Left ventricle myocardium inferior (tissue), 1 donor: Measurements from ENCODE around the gene MVK. TPM values are rescaled to one million over a fixed set of nuclear protein-coding genes. Genes with fewer than 3 reads are reported as not detected.

ENCODE experiments used
- DNase-seq: peaks from one replicate; pipeline ENCODE4 v3.0.0-alpha.2; 2020
- H3K27ac ChIP-seq: fragments of 200-600 bp; replicated peaks from 2 replicates; pipeline ENCODE4 v1.8.0; 2021
- H3K27me3 ChIP-seq: fragments of 200-600 bp; 2 replicates; pipeline ENCODE4 v1.8.0; 2021; ENCODE audit warnings: low read depth
- H3K36me3 ChIP-seq: fragments of 200-600 bp; 2 replicates; pipeline ENCODE4 v1.8.0; 2021
- H3K4me1 ChIP-seq: fragments of 200-600 bp; 2 replicates; pipeline ENCODE4 v1.8.0; 2021
- H3K4me3 ChIP-seq: fragments of 200-600 bp; 2 replicates; pipeline ENCODE4 v1.8.0; 2021; ENCODE audit warnings: mild to moderate bottlenecking, moderate library complexity
- H3K9me3 ChIP-seq: fragments of 200-600 bp; replicated peaks from 2 replicates; pipeline ENCODE4 v1.8.0; 2021
- intact Hi-C: fragments of 100-400 bp; cut with micrococcal nuclease; formaldehyde crosslinking; loops from one replicate; pipeline ENCODE4 v1.11.0; 2022
- total RNA-seq: library from RNA; stranded (reverse); fragmentation: NEBNext Ultra II Directional; extraction: Animal tissue kit (Norgen Biotek cat#: 25700); gene quantifications from one replicate; pipeline ENCODE4 v1.2.1, GENCODE V29; 2021
- TF ChIP-seq, protein P1 (sequence below): fragments of 200-600 bp; IDR thresholded peaks from 2 replicates; pipeline ENCODE4 v1.8.0; 2021; ENCODE audit warnings: antibody characterized with exemption, mild to moderate bottlenecking, borderline replicate concordance
- donor health status: DM: no; HTN: yes; CAD: no; lungs with severe emphysema.

MVK gene
- total RNA-seq, 1 donor from 2014 or later, result 8.4 TPM

DNA sequence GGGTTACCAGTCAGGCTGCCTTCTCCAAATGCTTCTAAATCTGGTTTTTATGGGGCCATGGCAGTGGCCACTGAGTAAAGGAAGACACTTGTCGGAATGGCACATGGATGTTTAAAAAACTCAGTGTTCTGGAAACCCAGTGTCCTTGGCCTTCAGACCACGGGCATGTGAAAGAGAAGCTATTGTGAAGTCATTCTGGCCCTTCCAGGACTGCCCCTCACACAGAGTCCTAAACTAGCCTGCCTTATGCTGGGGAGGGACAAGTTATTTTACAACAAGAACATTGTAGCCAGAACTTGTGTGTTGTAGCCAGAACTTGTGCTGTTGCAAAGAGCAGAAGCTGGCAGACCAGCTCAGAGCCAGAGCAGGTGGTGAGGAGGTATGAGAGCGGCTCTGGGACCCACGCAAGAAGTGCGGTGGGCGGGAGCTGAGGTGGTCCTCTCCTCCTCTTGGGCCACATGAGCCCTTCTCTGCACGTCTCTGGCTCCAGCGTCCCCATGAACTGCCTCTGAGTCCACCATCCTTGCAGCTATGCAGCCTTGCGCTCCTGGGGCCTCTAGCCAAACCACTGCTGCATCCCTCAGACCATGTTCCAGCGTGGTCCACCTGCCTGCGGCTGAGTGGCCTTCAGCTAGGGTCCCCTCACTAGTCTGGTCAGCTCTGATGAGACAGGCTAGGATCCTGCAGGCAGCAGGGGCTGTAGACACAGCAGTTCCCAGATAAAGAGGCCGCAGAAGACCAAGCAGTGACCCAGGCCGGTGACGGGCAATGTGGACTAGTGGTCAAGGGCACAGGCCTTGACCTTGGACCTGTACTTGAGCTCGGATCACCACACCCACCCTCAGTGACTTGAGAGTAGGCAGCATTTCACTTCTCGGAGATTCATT, 32.8 kb upstream of the MVK start:
- H3K9me3 ChIP-seq, result no peaks in the 10 kb centered on the region
- DNase-seq, result no peak
- TF ChIP-seq, protein P1, sequence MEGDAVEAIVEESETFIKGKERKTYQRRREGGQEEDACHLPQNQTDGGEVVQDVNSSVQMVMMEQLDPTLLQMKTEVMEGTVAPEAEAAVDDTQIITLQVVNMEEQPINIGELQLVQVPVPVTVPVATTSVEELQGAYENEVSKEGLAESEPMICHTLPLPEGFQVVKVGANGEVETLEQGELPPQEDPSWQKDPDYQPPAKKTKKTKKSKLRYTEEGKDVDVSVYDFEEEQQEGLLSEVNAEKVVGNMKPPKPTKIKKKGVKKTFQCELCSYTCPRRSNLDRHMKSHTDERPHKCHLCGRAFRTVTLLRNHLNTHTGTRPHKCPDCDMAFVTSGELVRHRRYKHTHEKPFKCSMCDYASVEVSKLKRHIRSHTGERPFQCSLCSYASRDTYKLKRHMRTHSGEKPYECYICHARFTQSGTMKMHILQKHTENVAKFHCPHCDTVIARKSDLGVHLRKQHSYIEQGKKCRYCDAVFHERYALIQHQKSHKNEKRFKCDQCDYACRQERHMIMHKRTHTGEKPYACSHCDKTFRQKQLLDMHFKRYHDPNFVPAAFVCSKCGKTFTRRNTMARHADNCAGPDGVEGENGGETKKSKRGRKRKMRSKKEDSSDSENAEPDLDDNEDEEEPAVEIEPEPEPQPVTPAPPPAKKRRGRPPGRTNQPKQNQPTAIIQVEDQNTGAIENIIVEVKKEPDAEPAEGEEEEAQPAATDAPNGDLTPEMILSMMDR, result no peak
- H3K27ac ChIP-seq, result no peak overlapping the region
- peaks cover 11% of the 10 kb centered on the region for H3K4me1 ChIP-seq
- intact Hi-C loops, result no loop called here
- peaks cover 12% of the 10 kb centered on the region for H3K36me3 ChIP-seq
- no peak overlapping the region for H3K4me3 ChIP-seq
- no peaks in the 10 kb centered on the region for H3K27me3 ChIP-seq

DNA sequence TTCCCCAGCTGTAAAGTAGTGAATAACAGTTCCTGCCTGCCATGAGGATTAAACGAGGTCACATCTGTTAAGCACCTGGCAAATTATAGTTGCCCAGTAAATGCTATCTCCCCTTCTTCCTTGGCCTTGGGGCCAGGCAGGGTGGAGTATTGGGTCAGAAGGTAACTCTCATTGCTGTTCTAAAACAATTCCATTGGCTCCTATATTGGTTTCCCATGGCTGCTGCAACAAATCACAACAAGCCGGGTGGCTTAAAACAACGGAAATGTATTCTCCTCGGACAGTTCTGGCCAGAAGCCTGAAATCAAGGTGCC, 32.2 kb upstream of the MVK start:
- H3K27ac ChIP-seq, result no peak overlapping the region
- intact Hi-C loops, result no loop called here
- H3K4me1 ChIP-seq, result peaks cover 11% of the 10 kb centered on the region
- TF ChIP-seq, protein P1, result no peak
- peaks cover 7% of the 10 kb centered on the region for H3K36me3 ChIP-seq
- no peaks in the 10 kb centered on the region for H3K9me3 ChIP-seq
- H3K27me3 ChIP-seq, result peaks cover 2% of the 10 kb centered on the region
- no peak overlapping the region for H3K4me3 ChIP-seq
- no peak for DNase-seq

DNA sequence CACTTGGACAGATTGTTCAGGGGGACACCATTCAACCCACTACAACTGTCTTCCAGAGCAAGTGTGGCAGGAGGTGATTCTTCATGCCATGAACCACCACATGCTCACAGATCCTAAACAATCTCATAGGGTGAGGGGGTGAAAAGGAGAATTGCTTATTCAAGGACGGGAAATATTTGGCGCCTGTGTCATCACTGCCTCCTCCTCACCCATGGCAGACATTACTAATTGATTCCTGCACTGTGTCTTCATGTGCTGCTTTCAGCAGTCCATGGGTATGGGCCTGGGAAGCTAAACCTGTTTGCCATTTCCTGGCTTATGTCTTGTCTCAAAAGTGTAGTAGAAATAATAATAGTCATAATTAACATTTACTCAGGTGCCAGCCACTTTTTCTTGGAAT, 31.6 kb upstream of the MVK start:
- Histone ChIP-seq H3K9me3 (no peaks in the 10 kb centered on the region), H3K36me3 (peaks cover 6% of the 10 kb centered on the region), H3K4me1 (peaks cover 11% of the 10 kb centered on the region), H3K4me3 (no peak overlapping the region), H3K27me3 (peaks cover 5% of the 10 kb centered on the region), H3K27ac (no peak overlapping the region)
- intact Hi-C loops, result no loop called here
- TF ChIP-seq, protein P1, result no peak
- no peak for DNase-seq

DNA sequence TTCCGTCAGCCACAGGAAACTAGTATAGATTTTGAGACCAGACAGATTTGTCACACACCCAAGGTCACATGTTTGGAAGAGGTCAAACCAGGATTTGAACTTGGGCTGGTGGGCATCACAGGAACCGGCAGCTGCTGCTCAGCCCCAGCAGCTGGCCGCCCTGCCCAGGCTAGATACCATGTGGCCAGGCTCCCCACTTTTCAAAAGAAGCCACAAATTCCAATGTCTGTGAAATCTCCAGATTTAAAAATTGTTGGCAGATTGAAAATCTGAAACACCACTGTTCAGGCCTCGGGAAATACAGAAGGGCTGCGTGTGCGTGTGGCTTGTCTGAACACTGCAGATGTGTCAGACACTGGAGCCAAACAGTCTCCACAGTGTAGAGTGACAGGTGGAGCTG, 30.7 kb upstream of the MVK start:
- Histone ChIP-seq H3K4me3 (no peak overlapping the region), H3K27me3 (peaks cover 14% of the 10 kb centered on the region), H3K4me1 (peaks cover 11% of the 10 kb centered on the region), H3K9me3 (no peaks in the 10 kb centered on the region), H3K27ac (no peak overlapping the region), H3K36me3 (no peaks in the 10 kb centered on the region)
- intact Hi-C loops, result no loop called here
- TF ChIP-seq, protein P1, result no peak
- no peak for DNase-seq

DNA sequence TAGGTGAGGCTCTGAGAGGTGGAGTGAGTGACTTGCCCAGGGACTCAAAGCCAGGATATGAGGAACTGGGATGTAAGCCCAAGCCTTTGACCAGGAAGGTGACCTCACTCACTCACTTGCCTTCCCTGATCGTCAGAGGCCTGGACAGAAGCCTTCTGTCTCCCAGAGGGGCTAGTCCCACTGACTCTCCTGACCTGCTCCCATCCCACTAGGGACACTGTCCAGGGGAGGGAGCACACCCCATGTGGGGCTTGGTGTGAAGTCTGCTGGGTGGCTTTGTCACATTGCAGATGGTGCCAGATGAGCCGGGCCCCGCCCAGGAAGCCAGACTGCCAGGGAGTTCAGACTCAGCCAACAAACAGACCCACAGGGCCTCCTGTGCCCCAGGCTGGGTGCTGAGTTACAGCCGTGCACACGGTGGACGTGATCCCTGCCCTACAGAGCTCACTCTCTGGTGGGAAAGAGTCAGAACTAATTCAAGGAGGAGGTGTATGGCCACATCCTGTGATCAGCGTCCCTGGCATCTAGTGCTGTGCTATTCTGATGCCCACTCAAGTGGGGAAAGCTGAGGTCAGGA, 28.6 kb upstream of the MVK start:
- no peak for DNase-seq

More for the DNA sequence above, 28.6 kb upstream of the MVK start:
- peaks cover 11% of the 10 kb centered on the region for H3K4me1 ChIP-seq
- H3K27ac ChIP-seq, result no peak overlapping the region
- H3K36me3 ChIP-seq, result no peaks in the 10 kb centered on the region
- H3K27me3 ChIP-seq, result peaks cover 32% of the 10 kb centered on the region
- H3K4me3 ChIP-seq, result no peak overlapping the region
- no peaks in the 10 kb centered on the region for H3K9me3 ChIP-seq
- intact Hi-C loops, result no loop called here
- TF ChIP-seq, protein P1, result no peak
